GM19023 (cell line): ENCODE results near the gene ZFAND3.

Experiments used
- ATAC-seq: cut with Tn5 transposase; IDR thresholded peaks from one replicate; pipeline ENCODE4 v1.9.1; 2021; ENCODE audit warnings: mild to moderate bottlenecking, moderate library complexity; ENCODE audit not compliant: unreplicated experiment

Gene ZFAND3

DNA sequence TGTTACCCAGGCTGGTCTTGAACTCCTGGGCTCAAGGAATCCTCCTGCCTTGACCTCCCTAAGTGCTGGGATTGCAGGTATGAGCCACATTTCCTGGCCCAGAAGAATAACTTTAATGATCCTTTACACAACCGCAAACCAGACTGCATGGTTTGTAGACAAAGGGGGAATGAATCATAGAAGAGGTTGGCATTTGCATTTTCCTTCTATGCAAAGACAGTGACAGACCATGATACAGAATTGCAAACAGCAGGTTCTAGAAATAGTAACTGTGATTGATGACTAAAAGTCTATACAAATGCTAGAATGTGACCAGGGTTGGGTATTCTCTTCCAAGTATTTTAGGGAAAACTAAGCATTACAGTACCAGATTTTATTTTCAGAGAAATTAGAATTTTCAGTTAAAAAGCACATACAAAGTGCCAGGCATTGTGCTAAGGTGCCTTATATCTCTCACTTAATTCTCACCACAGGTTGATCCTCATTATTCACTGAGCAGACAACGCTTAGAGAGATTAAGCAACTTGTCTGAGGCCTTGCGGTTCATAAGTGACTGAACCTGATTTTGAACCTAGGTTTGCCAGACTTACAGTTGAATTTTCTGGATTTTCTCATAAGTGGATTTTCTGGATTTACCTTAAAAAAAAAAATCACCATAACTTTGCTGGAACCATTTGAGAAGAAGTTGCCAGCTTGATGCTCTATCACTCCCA is 146.6 kb downstream of the ZFAND3 start:
- ATAC-seq: no peak

DNA sequence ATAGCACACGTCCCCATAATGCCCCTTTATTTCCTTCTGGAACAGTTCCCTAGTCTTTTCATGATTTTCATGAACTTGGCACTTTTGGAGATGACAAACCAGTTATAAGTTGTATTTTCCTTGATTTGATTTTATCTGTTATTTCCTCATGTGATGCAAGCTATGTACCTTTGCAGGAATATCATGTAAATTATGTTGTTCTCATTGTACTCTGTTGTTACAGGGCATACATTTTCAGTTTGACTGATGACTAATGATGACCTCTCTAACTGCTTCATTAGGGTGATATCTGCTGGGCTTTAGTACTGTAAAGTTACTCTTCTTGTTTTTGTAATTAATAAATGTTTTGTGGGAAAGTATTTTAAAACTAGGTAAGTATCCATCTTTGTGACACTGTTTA is 147.3 kb downstream of the ZFAND3 start:
- no peak for ATAC-seq

DNA sequence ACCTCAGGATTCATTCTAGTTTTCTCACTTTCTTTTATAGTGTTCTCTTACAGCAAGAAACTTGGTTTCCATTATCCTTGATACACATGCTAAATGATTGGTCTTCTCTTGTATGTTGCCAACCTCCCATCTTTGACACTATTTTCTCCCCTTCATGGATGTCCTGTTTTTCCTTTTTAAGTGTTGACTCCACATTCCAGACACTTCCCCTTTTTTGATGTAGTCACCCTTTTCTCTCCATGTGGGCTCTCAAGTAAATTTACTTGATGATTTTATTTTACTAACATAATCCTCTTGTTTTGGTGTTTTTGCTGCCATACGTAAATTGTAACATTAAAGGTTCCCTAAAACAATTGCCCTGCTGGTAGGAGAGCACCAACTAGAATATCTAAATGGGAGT is 148.1 kb downstream of the ZFAND3 start:
- ATAC-seq: no peak

DNA sequence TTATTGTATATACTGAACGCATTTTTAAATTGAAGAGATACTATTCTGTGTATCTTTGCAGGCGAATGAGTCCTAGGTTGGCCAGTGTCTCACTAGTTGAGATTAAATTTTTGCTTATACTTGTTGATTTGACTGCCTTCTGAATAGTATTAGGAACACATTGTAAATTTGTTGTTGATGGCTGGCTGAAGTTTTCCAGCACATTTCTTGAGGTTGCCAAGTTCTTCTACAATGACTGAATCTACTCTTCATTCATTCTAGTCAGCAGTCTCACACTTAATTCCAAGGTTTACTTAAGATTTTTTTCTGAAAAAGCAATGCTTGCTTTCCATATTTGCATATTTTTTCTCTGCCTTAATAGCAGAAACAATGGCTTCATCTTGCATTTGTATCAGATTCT is 151.7 kb downstream of the ZFAND3 start:
- no peak for ATAC-seq

DNA sequence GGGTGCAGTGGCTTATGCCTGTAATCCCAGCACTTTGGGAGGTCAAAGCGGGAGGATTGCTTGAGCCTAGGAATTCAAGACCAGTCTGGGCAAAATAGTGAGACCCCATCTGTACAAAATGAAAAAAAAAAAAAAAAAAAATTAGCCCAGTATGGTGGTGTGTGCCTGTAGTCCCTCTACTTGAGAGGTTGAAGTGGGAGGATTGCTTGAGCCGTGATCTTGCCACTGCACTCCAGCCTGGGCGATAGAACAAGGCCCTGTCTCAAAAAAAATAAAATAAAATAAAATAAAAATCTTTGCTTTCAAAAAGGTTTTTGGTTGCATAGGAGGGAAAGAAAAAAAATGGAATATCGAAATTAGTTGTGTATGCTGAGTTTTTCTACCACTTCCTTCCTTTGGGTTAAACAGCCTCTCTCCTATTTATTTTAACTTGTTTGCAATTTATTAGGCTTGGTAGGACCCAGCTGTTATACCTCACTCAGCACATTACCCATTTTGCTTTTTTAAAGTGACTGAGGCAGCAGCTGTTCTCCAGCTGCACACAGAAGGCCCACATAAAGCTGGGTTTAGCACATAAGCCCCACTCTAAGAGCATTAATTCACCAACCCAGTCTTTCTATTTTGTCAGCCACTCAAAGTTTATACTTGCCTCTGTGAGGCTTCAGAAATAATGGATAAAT is 152.3 kb downstream of the ZFAND3 start:
- no peak for ATAC-seq

DNA sequence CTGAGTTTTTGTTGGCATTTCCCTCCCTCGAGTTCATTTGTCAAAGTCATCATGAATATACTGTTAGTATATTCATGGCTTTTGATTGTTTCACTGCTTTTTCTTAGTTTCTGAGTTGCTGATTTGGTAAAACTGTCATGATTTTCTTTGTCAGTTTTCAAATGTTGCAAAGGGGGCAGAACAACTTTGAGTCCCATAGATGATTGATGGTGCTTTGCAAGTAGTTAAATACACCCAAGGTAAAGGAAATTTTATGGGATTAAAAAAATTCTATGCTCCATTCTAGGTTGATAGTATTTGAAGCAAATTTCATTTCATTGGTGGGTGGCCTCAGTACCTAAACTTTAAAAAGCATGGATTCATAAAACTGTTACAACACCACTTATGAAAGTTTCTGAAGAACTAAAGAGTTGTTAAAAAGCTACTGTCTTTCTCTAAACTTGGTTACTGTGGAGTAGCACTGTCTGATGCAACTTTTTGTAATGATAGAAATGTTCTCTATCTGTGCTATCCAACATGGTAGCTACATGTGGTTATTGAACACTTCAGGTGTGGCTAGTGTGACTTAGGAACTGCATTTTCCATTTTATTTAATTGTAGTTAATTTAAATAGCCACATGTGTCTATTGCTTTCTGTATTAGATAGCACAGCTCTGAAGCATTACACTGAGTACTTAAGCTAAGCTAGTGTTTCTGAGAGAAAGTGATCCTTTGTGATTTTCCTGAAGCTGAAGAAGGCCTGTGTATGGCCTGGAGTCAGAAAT is 153.6 kb downstream of the ZFAND3 start:
- no peak for ATAC-seq

DNA sequence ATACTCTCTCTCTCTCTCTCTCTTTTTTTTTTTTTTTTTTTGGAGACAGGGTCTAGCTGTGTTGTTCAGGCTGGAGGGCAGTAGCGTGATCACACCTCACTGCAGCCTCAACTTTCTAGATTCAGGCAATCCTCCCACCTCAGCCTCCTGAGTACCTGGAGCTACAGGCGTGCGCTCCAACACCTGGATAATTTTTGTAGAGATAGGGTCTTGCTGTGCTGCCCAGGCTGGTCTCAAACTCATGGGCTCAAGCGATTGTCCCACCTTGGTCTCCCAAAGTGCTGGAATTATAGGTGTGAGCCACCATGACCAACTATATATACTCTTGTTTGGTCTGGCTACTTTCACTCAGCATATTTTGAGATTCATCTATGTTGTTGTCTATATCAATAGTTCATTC is 154.9 kb downstream of the ZFAND3 start:
- no peak for ATAC-seq

DNA sequence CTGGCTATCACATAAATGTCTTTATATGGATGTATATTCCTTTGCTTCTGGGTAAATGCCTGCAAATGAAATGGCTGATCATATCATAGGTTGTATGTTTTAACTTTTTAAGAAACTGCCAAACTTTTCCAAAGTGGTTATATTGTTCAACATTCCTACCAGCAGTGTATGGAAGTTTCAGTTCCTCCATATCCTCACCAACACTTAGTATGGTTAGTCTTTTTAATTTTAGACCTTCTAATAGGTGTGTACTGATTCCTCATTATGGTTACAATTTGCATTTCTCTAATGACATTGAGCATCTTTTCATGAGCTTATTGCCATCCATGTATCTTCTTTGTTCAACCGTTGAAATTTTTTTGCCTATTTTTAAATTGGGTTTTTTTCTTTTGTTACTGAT is 155.4 kb downstream of the ZFAND3 start:
- no peak for ATAC-seq

DNA sequence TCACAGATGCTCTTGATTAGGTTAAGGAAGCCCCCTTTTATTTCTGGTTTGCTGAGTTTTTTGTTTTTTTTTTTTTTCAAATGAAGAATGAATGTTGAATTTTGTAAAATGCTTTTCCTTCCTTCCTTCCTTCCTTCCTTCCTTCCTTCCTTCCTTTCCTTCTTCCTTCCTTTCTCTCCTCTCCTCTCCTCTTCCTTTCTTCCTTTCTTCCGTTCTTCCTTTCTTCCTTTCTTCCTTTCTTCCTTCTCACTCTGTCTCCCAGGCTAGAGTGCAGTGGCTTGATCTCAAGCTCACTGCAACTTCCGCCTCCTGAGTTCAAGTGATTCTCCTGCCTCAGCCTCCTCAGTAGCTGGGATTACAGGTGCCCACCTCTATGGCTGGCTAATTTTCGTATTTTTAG is 158.2 kb downstream of the ZFAND3 start:
- ATAC-seq: no peak

DNA sequence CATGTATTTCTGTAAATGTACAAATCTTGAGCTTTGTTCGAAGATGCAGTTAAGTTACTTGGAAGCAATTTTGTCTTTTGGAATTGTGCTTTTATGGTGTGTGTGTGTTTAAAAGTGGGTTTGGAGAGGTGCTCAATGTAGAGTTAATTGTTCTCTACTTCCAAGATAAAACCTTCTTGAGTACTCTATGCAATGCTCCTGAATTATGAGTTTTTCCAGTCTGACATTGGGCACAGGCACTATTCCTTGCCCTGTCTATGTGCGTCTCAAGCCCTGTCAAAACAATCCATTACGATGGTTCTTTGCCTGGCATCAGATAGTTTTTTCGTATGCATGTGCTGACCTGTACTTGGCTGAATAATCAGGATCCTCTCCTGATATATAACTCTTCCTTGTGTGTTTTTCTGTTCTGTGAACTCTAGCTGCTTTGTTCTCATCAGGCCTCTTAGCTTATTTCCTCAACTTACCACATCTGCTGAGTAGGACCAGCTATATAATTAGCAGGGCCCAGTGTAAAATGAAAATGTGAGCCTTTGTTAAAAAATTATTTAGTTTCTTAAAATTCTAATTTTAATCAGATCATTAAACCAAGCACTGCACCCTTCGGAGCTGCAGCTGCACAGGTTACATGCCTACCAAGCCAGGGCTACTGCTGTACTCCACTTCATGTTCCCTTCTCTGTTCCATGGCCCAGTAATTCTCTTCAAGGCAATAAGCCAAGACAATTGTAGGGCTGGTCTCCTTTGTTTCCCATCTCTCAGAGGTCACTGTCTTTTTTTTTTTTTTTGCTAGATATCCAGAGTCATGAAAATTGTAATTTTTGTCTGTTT is 160.1 kb downstream of the ZFAND3 start:
- ATAC-seq: no peak

DNA sequence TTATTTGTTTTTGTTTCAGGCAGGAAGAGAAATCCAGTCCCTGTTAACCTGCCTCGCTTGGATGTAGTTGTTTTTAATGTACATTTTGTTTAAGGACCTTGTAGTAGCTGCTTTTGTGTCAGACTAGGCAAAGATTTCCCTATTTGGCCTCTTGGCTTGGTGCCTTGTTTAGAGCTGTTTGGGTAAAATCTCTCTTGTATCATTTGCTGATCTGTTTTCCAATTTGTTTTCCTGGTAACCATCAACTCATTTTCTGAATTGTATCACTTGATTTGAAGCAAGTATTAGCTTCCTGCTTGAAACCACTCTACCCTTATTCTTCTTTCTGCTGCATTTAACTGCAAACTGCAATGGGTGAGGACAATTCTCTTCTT is 160.7 kb downstream of the ZFAND3 start:
- no peak for ATAC-seq

DNA sequence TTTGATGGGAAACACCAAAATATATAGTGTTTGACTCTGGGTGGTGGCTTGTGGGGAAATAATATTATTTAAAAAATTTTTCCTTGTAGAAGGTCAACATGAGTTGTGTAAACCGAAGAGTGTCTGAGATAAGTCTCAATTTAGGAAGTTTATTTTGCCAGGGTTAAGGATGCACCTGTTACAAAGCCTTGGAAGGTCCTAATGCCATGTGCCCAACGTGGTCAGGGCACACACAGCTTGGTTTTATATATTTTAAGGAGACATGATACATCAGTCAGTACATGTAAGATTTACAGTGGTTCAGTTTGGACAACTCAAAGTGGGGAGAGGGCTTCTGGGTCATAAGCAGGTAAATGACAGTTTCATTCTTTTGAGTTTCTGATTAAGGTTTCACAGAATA is 162.1 kb downstream of the ZFAND3 start:
- no peak for ATAC-seq

DNA sequence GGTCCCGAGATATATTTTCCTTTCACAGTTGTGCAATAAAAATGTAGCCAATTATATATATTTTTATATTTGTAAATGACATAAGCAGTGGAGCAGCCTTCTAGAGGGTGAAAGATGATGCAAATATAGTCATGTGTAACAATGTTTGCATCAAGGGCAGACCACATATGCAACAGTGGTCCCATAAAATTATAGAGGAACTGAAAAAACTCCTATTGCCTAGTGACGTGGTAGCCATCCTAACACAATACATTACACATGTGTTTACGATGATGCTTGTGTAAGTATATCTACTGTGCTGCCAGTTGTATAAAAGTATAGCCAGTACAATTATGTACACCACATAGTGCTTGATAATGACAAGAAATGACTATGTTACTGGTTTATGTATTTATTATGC is 162.8 kb downstream of the ZFAND3 start:
- ATAC-seq: no peak

DNA sequence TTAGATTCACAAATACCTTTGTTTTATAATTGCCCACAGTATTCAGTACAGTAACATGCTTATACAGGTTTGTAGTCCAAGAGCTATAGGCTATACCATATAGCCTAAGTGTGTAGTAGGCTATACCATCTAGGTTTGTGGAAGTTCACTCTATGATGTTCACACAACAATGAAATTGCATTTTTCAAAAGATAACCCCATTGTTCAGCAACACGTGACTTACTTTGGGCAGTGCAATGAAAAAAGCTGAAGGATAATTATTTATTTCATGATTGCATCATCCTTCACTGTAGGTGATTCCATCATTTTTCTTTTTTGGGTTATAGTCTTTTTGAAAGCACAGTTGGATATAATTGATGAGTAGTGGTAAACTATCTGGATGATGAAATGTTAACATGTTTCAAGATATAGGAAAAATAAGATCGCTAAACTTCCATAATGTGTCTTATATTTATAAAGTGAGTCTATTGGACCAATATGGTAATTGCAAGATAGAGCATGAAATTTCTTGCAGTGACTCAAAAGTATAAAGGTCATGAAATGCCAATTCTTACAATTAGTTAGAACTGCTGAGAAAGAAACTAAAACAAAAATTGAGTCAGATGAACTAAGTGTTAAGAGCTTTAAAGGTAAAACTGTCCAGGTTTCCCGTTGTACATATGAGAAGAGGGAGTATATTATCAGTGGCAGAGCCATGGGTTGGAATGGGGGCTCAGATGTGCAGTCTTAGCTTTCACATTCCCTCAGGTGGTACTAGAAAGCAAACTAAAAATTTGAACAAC is 164.4 kb downstream of the ZFAND3 start:
- ATAC-seq: no peak

DNA sequence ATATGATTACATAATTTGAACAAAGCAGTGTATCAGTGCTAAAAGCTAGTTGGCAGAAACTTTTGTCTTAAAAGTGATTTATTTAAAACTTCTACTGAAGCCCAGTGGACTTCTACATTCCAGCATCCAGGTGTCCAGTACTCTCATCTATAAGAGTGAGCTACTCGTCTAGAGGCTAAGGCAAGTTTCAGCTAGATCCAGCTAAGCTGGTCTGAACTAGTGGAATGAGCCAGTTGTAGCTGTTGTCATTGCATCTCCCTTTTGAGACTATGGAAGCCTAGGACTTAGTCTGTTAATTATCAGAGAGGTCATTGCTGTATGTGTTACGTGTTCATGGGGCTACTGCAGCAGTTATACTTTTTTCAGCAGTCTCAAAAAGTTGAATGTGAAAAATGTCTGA is 165.1 kb downstream of the ZFAND3 start:
- no peak for ATAC-seq

DNA sequence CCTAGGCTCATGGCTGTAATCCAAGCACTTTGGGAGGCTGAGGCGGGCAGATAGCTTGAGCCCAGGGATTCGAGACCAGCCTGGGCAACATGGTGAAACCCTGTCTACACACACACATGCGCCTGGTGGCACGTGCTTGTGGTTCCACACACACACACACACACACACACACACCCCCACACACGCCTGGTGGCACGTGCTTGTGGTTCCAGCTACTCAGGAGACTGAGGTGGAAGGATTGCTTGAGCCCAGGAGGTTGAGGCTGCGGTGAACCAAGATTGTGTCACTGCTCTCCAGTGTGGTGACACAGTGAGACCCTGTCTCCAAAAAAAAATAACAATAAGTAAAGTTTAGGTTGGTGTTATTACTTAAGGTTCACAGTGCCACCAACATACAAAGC is 165.8 kb downstream of the ZFAND3 start:
- no peak for ATAC-seq

DNA sequence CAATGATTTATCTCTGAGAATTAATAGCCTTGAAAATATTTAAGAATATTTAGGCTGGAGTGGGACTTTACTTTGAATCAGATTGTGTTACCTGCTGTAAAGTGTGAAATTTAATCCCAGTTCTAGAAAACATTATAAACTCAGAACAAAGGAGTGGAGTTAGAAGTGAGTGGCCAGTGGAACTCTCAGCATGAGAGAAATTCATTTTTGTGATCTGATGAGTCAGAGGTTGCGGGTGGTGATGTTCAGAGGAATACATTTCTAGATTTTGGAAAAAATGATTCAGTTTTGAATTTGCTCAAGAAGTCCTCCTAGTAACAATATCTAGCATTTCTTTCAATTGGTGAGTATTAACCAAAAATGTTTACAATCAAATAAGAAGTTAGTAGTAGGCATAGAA is 167.5 kb downstream of the ZFAND3 start:
- ATAC-seq: no peak

DNA sequence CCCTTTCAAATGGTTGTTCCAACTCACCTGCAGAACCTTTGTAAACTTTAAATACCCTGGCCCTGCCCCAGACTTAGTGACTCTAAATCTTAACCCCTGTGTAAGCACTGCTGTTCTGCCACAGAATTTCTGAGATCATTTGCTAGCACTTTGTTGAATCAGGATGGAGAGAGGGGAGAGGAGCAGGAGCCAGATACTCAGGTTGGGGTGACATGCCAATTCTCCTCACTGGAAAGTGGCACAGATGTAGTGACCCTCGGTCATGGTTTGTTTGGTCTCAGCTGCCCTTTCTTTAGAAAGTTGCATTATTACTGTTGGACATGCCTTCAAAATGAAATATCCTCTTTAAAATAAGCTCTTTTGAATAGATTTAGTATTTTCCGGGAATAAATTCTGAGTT is 168.0 kb downstream of the ZFAND3 start:
- ATAC-seq: no peak

DNA sequence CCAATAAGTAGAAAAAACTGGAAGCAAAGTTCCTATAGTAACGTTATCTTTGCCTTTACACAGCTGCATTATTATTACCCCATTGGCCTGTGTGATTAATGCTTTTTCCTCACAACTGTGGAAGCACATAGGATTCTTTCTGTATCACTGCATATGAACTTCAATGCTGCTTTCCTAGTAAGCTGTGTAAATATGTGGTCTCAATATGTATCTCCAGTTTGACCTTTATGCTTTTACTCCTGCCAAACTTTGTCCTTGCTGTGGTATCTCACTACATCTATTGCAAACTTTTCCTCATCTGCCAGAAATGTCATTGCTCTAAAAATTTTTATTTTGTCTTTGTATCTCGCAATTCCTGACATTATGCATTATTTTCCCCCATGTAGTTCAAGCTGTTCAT is 168.6 kb downstream of the ZFAND3 start:
- ATAC-seq: no peak

DNA sequence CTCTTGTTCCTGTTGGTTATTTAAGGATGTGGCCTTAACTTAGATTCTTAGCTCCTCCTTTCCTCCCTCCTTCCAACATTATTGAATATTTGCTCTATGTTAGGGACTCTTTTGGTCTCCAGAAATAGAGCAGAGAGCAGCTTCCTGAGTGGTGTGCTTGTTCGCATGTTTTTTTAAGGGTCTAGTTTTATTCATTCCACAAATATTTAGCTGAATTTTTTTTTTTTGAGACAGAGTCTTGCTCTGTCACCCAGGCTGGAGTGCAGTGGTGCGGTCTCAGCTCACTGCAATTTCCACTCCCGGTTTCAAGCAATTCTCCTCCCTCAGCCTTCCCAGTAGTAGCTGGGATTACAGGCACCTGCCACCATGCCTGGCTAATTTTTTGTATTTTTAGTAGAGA is 169.2 kb downstream of the ZFAND3 start:
- no peak for ATAC-seq
